ENCODE measurements around the gene SRRT.

Gene SRRT

DNA sequence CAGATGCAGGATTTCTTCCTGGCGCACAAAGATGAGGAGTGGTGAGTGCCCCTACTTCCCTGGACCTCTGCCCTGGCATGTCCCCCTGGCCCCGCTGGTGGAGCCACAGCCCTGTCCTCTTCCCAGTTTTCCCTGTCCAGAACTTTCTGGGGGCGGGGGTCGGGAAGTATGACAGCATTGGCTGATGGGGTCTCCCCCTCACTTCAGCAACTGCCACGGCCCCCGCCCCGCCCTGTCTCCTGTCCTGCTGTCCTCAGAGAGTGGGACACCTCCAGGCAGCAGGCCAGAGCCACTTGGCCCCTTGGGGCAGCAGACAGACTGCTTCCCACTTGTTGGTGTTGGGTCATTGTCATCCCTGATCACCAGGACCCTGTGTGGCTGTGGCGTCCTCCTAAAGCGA is 7.3 kb downstream of the SRRT start:
- DNase-seq, result no peak

GRCh38 chr7:100882785-100883526 is 8.1 kb downstream of the SRRT start:
- DNase-seq, result no peak

DNA sequence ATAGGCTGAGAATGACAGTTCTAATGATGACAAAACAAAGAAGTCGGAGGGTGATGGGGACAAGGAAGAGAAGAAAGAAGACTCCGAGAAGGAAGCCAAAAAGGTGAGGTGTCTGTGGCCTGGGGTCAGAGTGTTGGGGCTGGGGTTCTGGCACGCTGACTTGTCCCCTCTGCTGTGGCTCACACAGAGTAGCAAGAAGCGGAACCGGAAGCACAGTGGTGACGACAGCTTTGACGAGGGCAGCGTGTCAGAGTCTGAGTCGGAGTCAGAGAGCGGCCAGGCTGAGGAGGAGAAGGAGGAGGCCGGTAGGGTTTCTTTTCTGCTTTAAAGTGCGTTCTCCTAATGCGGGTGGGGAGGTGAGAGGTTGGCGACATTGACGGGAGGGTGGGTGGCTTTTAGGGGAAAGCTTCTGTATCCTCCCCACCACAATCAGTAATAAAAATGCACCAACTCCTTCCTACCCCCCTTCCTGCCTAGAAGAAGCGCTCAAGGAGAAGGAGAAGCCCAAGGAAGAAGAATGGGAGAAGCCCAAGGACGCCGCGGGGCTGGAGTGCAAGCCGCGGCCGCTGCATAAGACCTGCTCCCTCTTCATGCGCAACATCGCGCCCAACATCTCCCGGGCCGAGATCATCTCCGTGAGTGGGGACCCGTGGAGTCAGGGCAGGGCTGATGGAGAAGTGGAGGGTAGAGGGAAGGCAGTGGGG is 10.0 kb downstream of the SRRT start:
- no peak for DNase-seq

GRCh38 chr7:100885440-100886141 is 10.7 kb downstream of the SRRT start:
- no peak for DNase-seq

DNA sequence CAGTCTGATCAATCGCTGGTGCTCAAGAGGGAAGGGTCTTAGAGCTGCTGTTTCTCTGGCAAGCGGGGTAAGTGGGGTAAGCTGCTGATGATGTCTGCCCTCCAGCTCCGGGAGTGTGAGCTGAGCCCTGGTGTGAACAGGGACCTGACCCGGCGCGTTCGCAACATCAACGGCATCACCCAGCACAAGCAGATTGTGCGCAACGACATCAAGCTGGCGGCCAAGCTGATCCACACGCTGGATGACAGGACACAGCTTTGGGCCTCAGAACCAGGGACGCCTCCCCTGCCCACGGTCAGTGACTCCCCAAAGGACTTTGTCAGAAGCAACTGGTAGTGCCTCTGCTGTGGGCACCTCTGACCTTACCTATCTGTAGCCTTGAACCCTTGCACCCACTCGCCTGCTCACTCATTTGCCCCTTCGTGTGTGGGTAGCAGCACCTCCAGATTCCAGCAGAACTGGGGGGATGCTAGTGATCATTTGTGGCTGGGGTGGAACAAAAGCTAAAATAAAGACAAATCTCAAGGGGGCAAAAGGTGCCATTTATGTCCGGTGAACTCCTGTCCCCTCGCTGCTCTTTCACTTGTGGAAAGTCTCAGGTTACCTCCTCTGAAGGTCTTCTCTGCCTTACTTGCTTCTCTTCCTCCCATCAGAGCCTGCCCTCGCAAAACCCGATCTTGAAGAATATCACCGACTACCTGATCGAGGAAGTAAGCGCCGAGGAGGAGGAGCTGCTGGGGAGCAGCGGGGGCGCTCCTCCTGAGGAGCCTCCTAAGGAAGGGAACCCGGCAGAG is 11.4 kb downstream of the SRRT start:
- no peak for DNase-seq

DNA sequence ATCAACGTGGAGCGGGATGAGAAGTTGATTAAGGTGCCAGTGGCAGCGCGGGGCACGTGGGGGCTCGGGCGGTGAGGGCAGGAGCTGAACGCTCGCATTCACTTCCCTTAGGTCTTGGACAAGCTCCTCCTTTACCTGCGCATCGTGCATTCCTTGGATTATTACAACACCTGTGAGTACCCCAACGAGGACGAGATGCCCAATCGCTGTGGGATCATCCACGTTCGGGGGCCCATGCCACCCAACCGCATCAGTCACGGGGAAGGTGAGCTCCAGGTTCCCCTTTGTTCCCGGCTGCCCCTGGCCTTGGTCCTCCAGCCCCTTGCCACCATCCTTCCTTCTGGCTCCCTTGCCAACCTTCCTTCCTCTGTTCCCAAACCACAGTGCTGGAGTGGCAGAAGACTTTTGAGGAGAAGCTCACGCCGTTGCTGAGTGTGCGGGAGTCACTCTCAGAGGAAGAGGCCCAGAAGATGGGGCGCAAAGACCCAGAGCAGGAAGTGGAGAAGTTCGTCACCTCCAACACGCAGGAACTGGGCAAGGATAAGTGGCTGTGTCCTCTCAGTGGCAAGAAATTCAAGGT is 12.1 kb downstream of the SRRT start:
- DNase-seq, result no peak

- DNase-seq, result no peak
Observed at GRCh38 chr7:100887516-100888290, 12.8 kb downstream of the SRRT start.

- DNase-seq, result no peak
Observed at GRCh38 chr7:100888291-100888987, 13.5 kb downstream of the SRRT start.

- DNase-seq, result peak in 1 of 2 experiments; percentile 66
Observed at GRCh38 chr7:100888988-100889750, 14.3 kb downstream of the SRRT start, which contains the start of gene UFSP1. UFSP1 (minus strand) TSS chr7:100889715; CDS start chr7:100889271, 444 bp downstream.

- no peak for DNase-seq
Observed at GRCh38 chr7:100890653-100891567, 16.0 kb downstream of the SRRT start.

DNA sequence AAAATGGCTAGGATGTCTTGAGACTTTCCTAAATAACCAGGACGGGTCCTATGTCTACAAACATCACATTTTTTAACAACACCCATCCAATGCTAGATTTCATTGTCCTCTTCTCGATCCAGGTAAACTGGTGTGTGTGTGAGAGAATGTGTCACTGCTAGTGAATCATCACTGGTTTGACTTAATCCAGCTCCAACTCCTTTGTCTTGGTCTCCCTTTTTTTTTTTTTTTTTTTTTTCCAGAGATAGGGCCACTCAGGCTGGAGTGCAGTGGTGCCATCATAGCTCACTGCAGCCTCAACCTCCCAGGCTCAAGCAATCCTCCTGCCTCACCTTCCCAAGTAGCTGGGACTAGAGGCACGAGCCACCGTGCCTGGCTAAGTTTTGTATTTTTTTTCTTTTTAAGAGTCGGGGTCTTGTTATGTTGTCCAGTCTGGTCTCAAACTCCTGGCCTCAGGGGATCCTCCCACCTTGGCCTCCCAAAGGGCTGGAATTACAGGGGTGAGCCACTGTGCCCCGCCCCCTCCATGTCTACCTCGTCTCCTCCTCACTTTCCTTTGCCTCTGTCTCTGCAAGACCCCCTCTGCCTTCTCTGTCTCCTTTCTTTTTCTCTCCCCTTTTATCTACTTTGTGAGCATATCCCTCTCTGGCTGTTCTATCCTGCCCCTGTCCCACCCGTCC is 16.8 kb downstream of the SRRT start:
- DNase-seq, result no peak

DNA sequence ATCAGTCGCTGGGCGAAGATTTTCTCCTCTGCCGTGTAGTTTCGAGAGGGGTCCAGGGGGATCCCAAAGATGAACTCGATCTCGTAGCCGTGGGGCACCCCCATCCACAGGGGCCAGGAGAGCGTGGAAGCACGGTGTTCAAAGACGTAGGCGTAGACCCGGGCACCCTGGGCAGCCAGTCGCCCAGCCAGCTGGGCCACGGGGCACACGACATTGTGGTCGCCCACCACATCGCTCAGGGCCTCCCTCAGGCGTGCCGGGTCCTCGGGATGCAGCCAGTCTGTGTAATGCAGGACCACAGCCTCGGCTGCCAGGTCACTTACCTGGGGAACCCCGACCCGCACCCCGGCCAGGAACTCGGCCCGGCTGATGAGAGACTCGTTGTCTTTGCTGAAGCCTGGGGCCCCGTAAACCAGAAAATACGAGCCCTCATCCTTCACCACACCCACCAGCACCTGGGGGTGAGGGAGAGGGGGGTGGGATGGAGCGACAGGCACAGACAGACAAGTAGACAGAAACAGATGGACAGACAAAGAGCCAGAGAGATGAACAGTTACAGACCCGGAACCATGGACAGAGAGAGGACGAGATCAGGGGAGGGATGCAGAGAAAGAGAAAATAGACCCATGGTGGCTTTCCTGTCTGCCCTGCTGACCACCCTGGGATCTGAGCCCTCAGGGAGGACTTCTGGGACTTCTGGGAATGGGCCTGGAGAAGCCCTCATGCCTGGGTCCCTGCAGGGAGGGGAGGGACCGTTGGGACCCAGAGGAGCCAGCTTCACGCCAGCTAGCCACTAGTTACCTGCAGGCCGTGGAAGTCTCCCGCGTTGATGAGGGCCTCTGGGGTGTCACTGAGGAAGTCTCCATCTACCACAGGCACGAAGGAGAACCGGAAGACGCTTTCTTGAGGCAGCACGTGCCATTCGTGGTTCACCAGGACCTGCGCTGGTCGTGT is 17.7 kb downstream of the SRRT start:
- DNase-seq, result no peak

- no peak for DNase-seq
Observed at GRCh38 chr7:100893318-100893895, 18.5 kb downstream of the SRRT start.

DNA sequence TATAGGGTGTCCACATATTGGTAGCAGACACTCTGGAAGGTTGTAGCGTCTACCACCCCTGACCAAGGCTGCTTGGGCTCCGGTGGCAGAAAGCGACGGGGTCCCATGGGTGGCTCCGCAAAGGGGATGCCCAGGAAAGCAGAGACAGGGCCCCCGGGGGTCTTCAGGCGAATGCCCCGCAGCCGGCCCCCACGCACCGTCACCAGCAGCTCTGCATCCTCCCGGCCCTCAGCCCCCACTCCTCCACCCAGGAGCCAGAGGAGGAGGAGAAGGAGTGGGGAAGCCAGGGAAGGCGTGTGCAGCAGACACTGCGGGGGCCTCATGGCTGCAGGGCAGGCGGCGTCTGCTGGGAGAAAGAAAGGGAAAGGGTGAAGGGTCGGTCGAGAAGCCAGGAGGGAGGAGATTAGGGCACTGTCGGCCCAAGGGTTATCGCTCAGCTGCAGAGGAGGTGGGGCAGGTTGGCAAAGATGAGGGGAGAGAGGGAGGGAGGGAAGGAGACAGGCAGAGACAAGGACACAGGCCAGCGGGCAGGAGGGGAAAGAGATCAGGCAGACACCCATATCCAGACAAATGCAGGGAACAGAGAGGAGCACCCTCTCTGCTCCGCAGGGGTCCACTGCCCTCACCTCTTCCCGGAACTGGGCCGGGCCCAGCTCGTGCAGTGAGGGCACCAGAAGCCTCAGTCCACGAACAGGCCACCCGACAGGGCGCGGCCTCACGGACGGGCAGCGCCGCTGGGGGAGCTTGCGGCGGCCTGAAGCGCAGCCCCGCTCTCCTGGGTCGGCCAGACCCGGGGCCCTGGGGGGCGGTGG is 19.2 kb downstream of the SRRT start:
- no peak for DNase-seq

DNA sequence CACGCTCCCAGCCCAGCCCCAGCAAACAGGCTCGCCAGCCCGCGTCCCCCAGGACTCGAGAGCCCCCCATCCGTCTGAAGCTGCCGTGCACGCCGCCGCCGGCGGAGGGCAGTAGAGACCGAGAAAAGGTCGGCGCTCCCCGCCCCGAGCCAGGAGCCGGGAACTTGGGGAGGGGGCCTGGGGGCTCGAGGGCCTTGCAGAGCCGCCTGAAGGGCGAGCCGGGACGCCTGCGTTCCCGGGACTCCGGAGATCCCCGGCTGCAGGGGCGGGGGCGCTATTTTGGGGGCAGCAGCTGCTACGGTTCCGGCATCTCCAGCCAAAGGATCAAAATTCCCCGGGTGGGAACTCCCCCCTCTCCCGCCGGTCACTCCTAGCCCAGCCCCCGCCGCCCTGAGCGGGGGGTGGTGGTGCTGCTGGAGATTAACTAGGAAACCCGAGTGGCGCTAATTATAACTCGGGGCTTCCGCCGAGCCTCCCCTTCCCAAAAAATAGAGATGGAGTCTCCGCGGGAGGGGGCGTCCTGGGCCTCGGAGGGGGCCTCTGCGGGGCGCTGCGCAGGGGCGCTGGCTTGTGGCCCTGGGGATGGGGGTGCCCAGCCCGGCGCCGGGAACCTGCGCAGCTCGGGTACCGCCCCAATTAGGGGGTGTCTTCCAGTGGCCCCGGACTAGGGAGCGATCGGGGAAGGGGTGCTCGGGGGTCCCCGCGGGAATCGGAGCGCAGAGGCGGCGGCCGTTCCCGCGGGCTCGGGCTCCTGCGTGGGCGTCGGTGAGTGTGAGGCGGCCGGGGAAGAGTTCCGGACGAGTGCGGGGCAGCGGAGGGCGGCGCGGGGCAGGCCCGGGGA is 20.2 kb downstream of the SRRT start:
- no peak for DNase-seq

All from SHP77 (cell line).